ENCODE measurements around the gene RAPGEF5.

The RAPGEF5 gene

DNA sequence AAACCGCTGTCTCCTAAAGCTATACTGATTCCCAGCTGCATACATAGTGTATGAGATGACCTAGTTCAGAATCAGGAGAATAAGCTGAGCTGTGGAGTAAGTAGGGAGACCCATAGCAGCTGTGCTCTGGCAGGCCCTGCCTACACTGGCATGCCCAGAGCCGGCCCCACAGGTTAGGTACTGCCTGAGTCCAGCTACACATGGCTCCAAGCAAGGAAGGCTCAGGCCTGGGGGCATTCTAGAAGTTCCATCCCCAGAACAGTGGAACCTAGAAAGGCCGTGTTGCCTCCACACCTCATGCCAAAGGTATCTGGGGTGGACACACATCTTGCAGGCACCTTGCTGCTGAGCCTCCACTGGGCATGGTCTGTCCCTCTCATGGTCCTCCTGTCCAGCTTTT lies 215.6 kb downstream of the RAPGEF5 start:
- DNase-seq: no peak

DNA sequence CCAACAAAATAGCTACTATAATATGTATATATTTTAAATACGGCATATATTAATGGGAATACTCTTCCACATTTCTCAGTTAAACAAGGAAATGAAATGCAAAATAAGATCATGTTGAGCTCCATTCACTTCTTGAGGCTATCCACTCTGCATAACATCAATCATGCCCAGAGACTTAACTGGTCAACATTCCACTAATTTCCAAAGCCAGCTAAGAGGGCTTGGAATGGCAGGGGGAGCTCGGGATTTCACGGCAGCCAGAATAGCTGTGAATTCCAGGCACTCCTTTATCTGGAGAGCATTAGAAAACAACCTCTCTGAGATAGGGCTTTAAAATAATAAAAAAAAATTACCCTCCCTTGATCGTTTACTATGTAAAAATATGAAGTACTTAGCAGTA lies 216.4 kb downstream of the RAPGEF5 start:
- no peak for DNase-seq

DNA sequence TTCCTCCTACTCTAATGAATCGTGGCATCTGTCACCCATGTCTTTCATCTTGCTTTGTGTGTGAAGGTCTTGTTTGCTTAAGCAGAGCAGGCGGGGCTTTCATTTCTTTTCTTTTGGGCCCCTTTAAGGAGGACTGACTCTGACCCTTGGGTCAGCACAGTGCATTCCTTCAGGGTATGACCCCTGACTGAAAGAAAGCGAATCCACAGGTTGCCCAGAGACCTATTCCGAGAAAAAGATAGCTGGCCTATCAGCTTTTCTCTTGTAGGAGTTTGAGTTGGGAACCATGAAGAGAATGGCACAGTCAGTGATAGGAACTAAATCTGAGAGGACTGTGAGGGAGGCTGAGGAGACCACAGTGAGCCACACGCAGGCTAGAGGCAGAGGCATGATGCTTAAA lies 218.1 kb downstream of the RAPGEF5 start:
- DNase-seq: no peak

DNA sequence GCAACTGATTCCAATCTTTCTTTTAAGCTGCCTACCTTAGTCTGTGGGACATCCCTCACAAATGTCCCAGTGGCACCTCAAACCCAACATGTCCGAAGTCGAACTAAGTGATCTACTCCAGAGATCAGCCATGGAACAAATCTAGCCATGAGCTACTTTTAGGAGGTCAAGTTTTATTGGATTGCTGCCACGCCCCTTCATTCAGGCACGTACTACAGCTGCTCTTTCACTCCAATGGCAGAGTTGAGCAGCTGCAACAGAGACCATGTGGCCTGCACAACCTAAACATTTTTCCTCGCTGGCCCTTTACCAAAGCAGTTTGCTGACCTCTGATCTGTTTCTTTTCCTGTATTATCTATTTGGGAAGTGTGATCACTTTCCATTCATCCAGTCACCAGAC lies 218.8 kb downstream of the RAPGEF5 start:
- no peak for DNase-seq

DNA sequence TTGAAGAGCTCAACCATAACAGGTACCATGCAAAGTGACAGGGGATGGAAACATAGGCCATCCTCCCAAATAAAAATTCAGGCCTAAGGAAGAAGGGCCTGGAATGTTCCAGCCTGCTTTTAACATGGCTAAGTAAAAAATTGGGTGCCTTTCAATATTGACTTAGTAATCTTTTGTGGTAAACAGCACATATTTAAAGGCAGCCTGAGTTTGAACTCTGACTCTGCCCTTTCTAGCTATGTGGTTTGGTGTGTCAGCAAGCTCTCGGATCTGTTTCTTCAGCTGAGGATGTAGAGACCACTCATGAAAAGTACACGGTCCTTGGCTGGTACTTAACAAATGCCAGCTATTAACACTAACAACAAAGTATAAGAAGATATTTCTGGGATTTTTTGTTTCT lies 219.5 kb downstream of the RAPGEF5 start:
- no peak for DNase-seq

GRCh38 chr7:22137026-22137425 lies 219.9 kb downstream of the RAPGEF5 start:
- no peak for DNase-seq

GRCh38 chr7:22129819-22130580 lies 227.0 kb downstream of the RAPGEF5 start:
- no peak for DNase-seq

- DNase-seq: no peak
Measured at GRCh38 chr7:22129166-22129565, 227.8 kb downstream of the RAPGEF5 start.

- DNase-seq: no peak
Measured at GRCh38 chr7:22128528-22128920, 228.4 kb downstream of the RAPGEF5 start.

GRCh38 chr7:22127835-22128527 lies 229.0 kb downstream of the RAPGEF5 start:
- no peak for DNase-seq

- DNase-seq: no peak
Measured at GRCh38 chr7:22125436-22125835, 231.5 kb downstream of the RAPGEF5 start.

GRCh38 chr7:22124941-22125340 lies 232.0 kb downstream of the RAPGEF5 start:
- no peak for DNase-seq

- DNase-seq: no peak
Measured at GRCh38 chr7:22123139-22123538, 233.8 kb downstream of the RAPGEF5 start.

DNA sequence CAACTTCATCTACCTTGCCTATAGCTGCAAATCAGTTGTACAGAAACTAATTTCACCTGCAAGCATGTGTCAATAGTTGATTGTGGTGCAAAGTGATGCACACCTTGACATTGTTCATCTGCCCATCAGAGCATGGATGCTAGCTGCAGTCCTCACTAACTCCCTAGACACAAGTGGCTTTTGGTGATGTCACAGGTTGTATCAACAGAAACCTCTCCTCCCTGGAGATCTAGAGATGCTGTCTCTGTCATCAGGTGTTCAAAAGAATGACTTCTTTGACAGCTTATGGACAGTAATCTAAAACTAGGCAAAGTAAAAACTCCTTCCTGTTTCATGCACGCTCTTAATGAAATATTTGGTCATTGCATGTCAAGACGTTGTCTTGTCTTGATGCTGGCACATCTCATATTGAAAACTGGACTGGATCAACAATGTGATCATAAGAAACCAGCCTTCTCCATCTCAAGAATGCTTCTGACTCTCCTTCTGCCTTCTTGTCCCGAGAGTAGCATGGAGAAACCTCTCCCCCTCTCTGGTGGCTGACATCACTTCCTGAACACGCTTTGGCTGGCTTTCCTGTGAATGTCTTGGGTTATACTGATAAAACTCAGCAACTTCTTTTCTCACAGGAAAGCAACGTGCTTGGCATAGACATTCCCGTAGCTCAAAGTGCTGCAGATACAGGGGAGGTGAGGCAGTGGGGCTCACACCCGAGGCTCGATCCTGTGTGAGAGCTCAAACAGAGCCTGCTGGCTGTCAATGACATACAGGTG lies 235.1 kb downstream of the RAPGEF5 start:
- peak; percentile 7 for DNase-seq

DNA sequence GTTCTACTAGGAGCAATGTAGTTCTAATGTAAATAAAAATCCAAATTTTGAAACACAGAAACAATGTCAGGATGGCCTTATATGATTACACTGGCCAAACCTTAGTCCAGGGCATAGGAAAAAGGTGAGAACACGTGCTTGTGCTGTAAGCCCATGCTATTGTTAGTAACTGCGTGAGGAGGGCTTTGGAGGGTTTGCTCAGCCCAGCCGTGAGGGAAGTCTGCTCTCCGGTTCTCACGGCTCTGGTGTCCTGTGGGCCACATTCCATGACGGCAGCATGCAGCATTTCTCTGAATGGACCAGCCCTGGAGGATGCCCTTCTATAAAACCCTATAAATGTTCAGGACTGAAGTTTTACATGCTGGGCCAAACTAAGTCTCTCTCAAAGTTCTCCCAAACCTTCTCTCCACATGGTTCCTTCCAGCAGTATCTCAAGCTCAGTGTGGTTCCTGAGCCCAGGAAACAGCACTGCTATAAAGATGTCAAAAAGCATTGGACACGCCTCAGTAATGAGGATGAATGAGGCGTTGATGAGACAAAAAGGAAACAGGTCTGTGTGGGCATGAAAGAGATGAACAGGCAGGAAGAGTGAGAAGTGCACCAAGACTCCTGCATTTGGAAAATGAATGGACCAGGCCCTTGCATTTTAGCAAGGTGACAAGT lies 236.4 kb downstream of the RAPGEF5 start:
- no peak for DNase-seq

- DNase-seq: no peak
Measured at GRCh38 chr7:22117222-22117621, 239.7 kb downstream of the RAPGEF5 start.

- DNase-seq: no peak
Measured at GRCh38 chr7:22116451-22117030, 240.4 kb downstream of the RAPGEF5 start.

DNA sequence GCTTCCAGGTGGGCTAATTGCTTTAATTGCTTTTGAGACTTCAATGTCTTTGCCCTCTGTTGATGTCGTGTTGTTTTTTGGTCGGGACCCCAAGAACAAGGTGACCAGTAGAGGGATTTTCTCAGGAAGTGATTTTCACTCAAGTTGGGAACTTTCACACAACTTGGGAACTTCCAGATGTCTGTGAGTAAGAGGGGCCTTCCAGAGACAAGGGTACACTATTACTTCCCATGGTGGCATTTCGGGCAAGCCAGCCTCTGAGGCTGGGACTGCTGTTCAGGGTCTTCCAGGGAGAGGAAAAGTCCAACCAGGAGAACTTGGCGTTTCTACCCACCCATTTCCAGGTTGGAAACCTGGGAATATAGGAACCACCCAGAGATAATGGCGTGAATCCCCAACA lies 241.3 kb downstream of the RAPGEF5 start:
- DNase-seq: no peak

DNA sequence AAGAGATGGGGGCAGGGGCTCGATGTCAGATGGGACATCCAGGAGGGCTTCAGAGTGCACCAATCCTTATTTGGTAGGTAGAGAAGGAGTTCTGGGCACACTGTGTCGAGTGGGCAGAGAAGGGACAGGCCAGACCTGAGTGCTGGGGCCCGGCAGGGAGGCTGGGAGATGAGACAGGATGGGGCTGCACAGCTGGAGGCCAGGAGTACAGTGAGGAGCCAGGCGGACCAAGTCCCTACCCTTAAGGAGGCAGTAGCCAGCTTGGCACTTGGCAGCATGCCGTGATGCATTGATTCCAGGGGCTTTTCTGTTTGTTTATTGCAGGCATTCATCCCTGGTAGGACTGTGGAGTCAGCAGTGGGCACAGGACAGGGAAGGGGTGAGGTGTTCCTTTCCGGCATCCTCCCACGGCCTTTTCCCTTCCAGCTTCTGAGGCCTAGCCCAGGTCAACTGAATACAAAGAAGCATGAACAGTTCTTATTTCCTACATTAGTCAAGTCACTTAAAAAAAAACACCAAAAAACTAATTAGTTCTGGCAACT lies 242.4 kb downstream of the RAPGEF5 start:
- DNase-seq: no peak

GRCh38 chr7:22113041-22113440 lies 243.9 kb downstream of the RAPGEF5 start:
- DNase-seq: no peak

DNA sequence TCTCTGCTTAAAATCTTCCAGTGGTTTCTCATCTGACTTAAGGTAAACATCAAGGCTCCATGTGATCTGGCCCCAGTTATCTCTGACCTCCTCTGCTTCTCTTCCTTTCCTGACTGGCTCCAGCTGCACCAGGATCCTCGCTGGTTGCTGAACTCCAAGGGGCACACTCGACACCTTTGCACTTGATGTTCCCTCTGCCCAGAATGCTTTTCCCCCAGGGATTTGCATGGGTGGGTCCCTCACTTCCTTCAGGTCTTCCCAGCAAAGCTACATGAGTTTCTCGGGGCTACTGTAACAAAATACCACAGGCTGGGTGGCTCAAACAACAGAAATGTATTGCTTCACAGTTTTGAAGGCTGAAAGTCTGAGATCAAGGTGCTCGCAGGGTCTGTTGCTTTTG lies 245.3 kb downstream of the RAPGEF5 start:
- no peak for DNase-seq

- DNase-seq: no peak
Measured at GRCh38 chr7:22110881-22111280, 246.1 kb downstream of the RAPGEF5 start.

Measured in activated CD4-positive, alpha-beta T cell treated with anti-CD3 and anti-CD28 coated beads for 48 hours (primary cell).